ENCODE results near the gene LYRM9. TPM values are rescaled to one million over a fixed set of nuclear protein-coding genes. Genes with fewer than 3 reads are reported as not detected.
"Not testable (repeated sequence)": the region's sequence is repeated elsewhere in the genome, so short reads cannot be mapped to it uniquely, and the experiment has no call there.

The LYRM9 gene
- total RNA-seq, 1 donor from 2014 or later, result 16.0 TPM

DNA sequence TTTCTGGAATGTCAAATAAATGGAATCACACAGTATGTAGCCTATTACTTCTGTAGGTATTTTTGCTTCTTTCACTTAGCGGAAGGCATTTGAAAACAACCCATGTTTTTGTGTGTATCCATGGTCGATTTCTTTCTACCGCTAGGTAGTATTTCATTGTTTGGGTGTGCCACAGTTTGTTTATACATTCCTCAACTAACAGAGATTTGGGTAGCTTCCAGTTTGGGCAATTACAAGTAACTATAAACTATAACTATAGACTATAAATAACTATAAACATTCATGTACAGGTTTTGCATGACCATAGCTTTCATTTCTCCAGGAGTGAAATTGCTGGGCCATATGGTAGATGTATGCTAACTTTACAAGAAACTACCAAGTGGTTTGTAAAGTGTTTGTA is 40.1 kb downstream of the LYRM9 start:
- no peaks in the 10 kb centered on the region for H4K20me1 ChIP-seq (ENCODE audit: low read depth)
- Mint-ChIP-seq H3K27ac (no peak overlapping the region), H3K27me3 (ENCODE audit: insufficient read depth, low read depth) (no peaks in the 10 kb centered on the region), H3K36me3 (no peaks in the 10 kb centered on the region), H3K4me3 (no peak overlapping the region), H3K9me3 (no peaks in the 10 kb centered on the region), H3K4me1 (peaks cover 5% of the 10 kb centered on the region)
- H3K27ac ChIP-seq, result no peak overlapping the region
- H3K9me3 ChIP-seq (ENCODE audit: low read depth), result no peaks in the 10 kb centered on the region
- H3K27me3 ChIP-seq, result no peaks in the 10 kb centered on the region
- H3K9ac ChIP-seq, result no peak overlapping the region
- H3F3A ChIP-seq (ENCODE audit: low read depth), result no peaks in the 10 kb centered on the region
- no peak overlapping the region for H3K4me3 ChIP-seq
- no peak overlapping the region for H3K4me2 ChIP-seq
- H3K4me1 ChIP-seq, result peaks cover 9% of the 10 kb centered on the region
- H3K36me3 ChIP-seq, result no peaks in the 10 kb centered on the region
- H2AFZ ChIP-seq (replicated peaks), result no peak overlapping the region
- no peaks in the 10 kb centered on the region for H3K79me2 ChIP-seq (ENCODE audit: low read depth)
- DNase-seq (ENCODE audit: low spot score), result no peak
- TF ChIP-seq EZH2phosphoT487 (IDR thresholded peaks at IDR 0.05) (no peak), EZH2 (IDR thresholded peaks at IDR 0.05) (no peak)
- TF ChIP-seq, protein P1, sequence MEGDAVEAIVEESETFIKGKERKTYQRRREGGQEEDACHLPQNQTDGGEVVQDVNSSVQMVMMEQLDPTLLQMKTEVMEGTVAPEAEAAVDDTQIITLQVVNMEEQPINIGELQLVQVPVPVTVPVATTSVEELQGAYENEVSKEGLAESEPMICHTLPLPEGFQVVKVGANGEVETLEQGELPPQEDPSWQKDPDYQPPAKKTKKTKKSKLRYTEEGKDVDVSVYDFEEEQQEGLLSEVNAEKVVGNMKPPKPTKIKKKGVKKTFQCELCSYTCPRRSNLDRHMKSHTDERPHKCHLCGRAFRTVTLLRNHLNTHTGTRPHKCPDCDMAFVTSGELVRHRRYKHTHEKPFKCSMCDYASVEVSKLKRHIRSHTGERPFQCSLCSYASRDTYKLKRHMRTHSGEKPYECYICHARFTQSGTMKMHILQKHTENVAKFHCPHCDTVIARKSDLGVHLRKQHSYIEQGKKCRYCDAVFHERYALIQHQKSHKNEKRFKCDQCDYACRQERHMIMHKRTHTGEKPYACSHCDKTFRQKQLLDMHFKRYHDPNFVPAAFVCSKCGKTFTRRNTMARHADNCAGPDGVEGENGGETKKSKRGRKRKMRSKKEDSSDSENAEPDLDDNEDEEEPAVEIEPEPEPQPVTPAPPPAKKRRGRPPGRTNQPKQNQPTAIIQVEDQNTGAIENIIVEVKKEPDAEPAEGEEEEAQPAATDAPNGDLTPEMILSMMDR (IDR thresholded peaks at IDR 0.05), result no peak

DNA sequence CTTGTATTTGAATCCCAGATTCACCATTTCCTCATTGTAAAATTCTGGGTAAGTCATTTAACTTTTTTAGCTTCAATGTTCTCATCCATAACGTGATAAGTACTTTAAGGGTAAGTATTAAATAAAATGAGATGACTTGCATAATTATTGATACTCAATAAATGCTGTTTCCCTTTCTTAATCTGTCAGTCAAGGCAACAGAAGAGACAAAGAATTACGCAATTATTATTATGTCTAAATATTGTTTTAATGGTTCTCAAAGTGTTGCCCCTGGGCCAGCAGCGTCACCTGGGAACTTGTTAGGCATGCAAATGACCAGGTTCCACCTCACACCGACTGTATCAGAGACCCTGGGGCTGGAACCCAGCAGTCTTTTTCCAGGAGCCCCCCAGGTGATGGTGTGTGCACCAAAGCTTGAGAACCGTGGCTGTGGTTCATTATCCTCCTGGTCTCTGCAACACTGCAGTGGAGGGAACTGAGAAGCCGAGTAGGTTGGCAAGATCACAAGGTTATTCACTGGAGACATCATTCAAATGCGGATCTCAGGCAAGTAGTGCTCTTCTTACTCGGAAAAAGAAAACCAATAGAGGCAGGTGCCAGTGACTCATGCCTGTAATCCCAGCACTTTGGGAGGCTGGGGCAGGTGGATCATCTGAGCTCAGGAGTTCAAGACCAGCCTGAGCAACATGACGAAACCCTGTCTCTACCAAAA is 43.5 kb downstream of the LYRM9 start:
- no peak overlapping the region for H3K27ac Mint-ChIP-seq
- Histone ChIP-seq H3K4me1 (no peaks in the 10 kb centered on the region), H3K36me3 (no peaks in the 10 kb centered on the region), H3K4me3 (no peak overlapping the region), H3K79me2 (ENCODE audit: low read depth) (no peaks in the 10 kb centered on the region), H3K9me3 (ENCODE audit: low read depth) (no peaks in the 10 kb centered on the region), H3K27ac (no peak overlapping the region), H3F3A (ENCODE audit: low read depth) (no peaks in the 10 kb centered on the region), H3K4me2 (no peak overlapping the region), H4K20me1 (ENCODE audit: low read depth) (no peaks in the 10 kb centered on the region), H3K9ac (no peak overlapping the region), H3K27me3 (no peaks in the 10 kb centered on the region), H2AFZ (replicated peaks) (no peak overlapping the region)
- H3K4me3 Mint-ChIP-seq, result no peak overlapping the region
- H3K4me1 Mint-ChIP-seq, result no peaks in the 10 kb centered on the region
- no peaks in the 10 kb centered on the region for H3K36me3 Mint-ChIP-seq
- DNase-seq (ENCODE audit: low spot score), result no peak
- H3K9me3 Mint-ChIP-seq, result no peaks in the 10 kb centered on the region
- TF ChIP-seq EZH2 (IDR thresholded peaks at IDR 0.05) (no peak), EZH2phosphoT487 (IDR thresholded peaks at IDR 0.05) (no peak)
- TF ChIP-seq, protein P1 (IDR thresholded peaks at IDR 0.05), result no peak
- H3K27me3 Mint-ChIP-seq (ENCODE audit: insufficient read depth, low read depth), result peaks cover 2% of the 10 kb centered on the region

DNA sequence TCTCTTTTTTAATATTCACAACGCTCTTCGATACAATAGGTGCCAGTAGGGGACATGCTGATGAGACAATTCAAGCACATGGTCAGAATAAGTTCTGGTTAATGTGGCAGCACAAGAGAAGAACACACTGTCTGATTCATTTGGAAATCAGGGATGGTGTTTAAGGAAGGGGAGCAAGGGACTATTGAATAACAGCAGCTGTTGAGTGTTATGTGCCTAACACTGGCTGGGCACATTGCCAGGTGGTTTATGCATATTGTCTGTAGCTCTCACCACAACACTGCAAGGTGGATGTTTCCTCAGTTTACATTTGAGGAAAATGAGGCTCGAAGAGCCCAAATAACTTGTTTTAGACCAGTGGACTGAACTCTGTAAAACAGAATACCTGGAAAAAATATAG is 44.2 kb downstream of the LYRM9 start:
- peaks cover 2% of the 10 kb centered on the region for H3K27me3 Mint-ChIP-seq (ENCODE audit: insufficient read depth, low read depth)
- Histone ChIP-seq H4K20me1 (ENCODE audit: low read depth) (no peaks in the 10 kb centered on the region), H3K79me2 (ENCODE audit: low read depth) (no peaks in the 10 kb centered on the region), H3K4me3 (no peak overlapping the region), H3K9ac (no peak overlapping the region), H3F3A (ENCODE audit: low read depth) (no peaks in the 10 kb centered on the region), H3K4me2 (no peak overlapping the region), H3K27me3 (no peaks in the 10 kb centered on the region), H3K27ac (no peak overlapping the region), H3K36me3 (no peaks in the 10 kb centered on the region), H2AFZ (replicated peaks) (peak overlapping the region; percentile 4), H3K4me1 (no peaks in the 10 kb centered on the region), H3K9me3 (ENCODE audit: low read depth) (no peaks in the 10 kb centered on the region)
- H3K4me1 Mint-ChIP-seq, result no peaks in the 10 kb centered on the region
- DNase-seq (ENCODE audit: low spot score), result no peak
- H3K9me3 Mint-ChIP-seq, result no peaks in the 10 kb centered on the region
- no peaks in the 10 kb centered on the region for H3K36me3 Mint-ChIP-seq
- TF ChIP-seq, protein P1 (IDR thresholded peaks at IDR 0.05), result no peak
- TF ChIP-seq EZH2phosphoT487 (IDR thresholded peaks at IDR 0.05), result no peak
- TF ChIP-seq EZH2 (IDR thresholded peaks at IDR 0.05), result no peak
- no peak overlapping the region for H3K27ac Mint-ChIP-seq
- H3K4me3 Mint-ChIP-seq, result no peak overlapping the region

DNA sequence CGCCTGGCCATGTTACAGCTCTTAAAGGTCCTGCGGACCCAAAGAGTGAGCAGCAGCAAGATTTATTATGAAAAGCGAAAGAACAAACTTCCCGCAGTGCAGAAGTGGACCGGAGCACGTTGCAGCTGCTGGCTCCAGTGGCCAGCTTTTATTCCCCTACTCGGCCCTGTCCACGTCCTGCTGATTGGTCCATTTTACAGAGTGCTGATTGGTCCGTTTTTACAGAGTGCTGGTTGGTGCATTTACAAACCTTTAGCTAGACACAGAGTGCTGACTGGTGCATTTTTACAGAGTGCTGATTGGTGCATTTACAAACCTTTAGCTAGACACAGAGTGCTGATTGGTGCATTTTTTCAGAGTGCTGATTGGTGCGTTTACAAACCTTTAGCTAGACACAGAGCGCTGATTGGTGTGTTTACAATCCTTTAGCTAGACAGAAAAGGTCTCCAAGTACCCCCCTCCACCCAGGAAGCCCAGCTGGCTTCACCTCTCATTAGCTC is 46.3 kb downstream of the LYRM9 start:
- H3K27ac Mint-ChIP-seq, result not testable (repeated sequence)

More for the DNA sequence above, 46.3 kb downstream of the LYRM9 start:
- not testable (repeated sequence) for H3K27ac ChIP-seq; H3K27me3 Mint-ChIP-seq (ENCODE audit: insufficient read depth, low read depth); H3K9me3 ChIP-seq (ENCODE audit: low read depth); H2AFZ ChIP-seq (replicated peaks); H4K20me1 ChIP-seq (ENCODE audit: low read depth); DNase-seq (ENCODE audit: low spot score); H3K27me3 ChIP-seq; H3K4me3 Mint-ChIP-seq; H3K36me3 ChIP-seq; H3K9me3 Mint-ChIP-seq; H3K4me1 ChIP-seq; H3K4me2 ChIP-seq; H3K9ac ChIP-seq; H3K4me3 ChIP-seq; H3K36me3 Mint-ChIP-seq; H3K4me1 Mint-ChIP-seq; H3F3A ChIP-seq (ENCODE audit: low read depth); H3K79me2 ChIP-seq (ENCODE audit: low read depth)
